Erythroblast (primary cell): ENCODE results near the gene C16orf54.

Experiments used
- GATA1 ChIP-seq: IDR thresholded peaks from 2 replicates; pipeline ENCODE4 v1.6.1; 2011; ENCODE audit warnings: low read depth, mild to moderate bottlenecking, control low read depth, low read length, moderate library complexity
- POLR2A ChIP-seq: IDR thresholded peaks from 2 replicates; pipeline ENCODE4 v1.6.1; 2011; ENCODE audit warnings: mild to moderate bottlenecking, low read length

DNA sequence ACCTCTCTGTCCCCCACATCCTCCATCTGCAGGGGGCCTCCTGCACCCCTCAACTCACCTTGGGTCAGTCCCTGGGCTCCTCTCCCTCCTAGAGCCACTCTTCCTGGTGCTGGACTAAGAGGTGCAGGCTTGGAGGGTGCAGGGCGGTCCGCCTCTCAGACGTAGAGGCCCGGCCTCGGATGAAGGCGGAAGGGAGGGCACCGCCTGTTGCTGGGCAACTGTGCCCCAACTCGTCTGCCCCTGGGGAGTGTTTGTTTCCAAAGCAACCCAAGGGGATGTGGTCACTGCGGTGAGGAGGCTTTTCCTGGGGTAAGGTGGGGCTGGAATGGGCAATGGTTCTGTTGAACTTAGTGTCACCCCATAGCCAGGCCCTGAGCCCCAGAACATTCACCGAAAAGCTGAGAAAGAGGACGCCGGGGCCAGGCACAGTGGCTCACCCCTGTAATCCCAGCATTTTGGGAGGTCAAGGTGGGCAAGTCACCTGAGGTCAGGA, at the start of gene C16orf54:
- peak; percentile 59 for TF ChIP-seq POLR2A
- no peak for TF ChIP-seq GATA1
